SKM-1 (cell line): ENCODE results near the gene PIH1D1.

Source experiments
- DNase-seq: peaks from one replicate; lab custom pipeline; 2025; ENCODE audit not compliant: unreplicated experiment; lab: John Stamatoyannopoulos, UW

PIH1D1 gene

DNA sequence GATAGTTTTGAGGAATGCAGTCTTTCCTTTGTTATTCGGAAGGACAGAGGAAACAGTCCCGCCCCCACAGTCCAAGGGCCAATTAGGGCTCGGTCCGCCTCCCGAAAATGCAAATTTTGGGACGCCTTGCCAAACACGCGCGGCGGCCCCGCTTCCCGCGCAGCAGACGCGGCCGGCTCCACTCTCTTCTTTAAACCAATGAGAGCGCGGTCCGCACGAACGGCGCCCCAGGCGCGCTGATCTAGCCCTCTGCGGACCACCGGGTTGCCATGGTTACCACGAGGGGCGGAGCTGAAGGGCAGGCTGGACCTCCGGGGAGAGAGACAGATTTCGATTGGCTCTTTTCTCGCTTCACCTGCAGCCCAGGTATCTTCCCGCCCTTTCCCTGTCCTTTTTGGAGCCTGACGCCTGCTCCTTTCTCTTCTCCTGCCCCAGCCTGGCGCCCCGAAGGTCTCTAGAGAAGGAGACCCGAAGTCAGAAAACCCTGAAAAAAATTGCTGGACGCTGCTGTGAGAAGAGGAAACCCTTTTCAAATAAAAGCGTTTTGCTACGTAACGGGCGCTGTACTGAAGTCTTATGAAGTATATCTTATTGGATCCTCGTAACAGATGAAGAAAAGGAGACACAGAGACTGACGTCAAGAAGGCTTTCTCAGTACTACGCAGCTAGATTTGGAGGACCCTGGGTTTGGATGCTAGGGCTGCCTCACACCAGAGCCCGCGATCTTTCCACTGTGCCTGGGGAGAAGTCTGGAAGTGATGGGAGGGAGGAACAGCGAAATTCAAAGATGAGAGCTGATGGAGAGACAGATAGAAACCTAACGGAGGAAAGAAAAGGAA is 30.4 kb downstream of the PIH1D1 start:
- DNase-seq: no peak

DNA sequence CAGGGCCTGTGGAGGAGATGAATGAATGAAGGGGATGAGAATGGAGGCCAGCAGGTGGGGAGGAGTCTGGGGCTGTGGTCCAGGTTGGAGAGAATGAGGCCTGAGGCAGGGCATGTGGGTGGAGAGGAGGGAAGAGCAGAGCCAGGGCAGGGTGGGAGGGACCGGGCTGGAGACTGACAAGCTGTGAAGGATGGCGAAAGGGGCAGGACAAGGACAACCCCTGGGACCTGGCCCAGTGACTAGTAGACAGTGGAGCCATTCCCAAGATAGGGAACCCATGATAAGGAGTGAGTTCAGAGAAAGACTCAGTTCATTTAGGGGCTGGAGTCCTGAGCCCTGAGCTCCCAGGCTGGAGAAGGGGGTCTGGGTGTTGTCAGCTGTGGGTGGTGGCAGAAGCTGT is 31.4 kb downstream of the PIH1D1 start:
- DNase-seq: no peak

DNA sequence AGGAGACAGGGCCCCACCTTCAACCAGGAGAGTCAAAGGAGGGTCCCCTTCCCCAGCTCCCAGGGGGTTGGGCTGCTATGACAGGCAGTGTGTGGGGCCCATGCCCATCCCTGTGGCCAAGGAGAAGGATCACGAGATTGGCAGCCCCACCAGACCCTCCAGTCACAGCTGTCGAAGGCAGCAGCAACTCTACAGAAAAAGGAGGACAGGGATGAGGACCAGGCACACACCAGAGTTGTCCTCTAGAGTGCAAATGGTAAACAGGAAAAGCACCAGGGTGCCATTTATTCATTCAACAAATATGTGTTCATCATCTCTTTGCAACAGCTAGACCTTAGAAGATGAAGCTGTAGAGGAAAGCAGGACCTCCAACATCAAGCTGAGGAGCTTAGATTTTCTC is 32.4 kb downstream of the PIH1D1 start:
- DNase-seq: no peak

DNA sequence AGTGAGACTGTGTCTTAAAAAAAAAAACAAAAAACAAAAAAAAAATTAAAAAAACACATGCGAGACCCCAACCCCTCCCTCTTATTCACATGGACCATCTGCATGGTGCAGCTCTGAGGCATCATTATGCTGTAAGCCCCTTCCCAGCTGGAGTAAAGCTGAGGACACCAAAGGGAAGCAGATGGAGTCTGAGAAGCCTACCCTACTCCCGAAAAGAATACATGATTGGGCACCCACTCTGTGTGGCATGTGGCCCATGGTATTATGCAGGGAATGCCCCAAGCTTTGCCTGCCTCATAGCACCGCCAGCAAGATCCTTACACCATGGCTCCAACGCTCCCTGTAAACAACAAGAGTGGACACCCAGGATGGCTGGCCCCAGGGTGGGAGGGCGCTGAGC is 33.1 kb downstream of the PIH1D1 start:
- no peak for DNase-seq

DNA sequence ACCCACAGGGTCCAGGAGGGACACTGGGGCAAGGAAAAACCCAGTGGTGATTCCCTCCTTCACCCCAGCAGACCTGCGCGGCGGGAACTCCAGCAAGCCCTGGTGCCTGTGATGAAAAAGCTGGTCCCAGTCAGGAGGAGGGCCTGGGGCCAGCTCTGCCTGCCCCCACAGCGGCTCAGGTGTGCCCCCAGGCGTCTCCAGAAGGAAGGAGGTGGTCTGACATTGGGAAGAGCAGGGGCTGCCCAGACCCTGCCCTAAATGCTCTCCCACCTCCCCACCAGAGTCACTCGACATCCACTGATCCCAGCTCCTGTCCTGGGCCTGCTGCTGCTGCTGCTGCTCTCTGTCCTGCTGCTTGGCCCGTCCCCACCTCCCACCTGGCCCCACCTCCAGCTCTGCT is 34.5 kb downstream of the PIH1D1 start:
- DNase-seq: no peak

DNA sequence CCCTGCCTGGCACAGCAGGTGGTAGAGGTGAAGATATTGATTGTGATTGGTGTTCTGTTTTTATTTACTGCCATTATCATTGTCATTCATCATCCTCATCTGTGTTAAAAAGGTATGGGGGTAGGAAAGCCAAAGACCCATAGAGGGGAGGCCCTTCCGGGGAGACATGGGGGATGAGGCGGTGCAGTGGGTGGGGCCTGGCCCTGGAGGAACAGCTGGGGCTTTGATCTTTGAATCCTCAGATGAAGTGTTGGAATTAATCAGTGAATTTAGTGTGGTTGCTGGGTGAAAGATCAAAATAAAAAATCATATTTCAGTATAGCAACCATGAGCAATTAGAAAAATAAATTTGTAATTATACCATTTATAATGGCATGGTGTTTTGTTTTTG is 35.8 kb downstream of the PIH1D1 start:
- DNase-seq: no peak

DNA sequence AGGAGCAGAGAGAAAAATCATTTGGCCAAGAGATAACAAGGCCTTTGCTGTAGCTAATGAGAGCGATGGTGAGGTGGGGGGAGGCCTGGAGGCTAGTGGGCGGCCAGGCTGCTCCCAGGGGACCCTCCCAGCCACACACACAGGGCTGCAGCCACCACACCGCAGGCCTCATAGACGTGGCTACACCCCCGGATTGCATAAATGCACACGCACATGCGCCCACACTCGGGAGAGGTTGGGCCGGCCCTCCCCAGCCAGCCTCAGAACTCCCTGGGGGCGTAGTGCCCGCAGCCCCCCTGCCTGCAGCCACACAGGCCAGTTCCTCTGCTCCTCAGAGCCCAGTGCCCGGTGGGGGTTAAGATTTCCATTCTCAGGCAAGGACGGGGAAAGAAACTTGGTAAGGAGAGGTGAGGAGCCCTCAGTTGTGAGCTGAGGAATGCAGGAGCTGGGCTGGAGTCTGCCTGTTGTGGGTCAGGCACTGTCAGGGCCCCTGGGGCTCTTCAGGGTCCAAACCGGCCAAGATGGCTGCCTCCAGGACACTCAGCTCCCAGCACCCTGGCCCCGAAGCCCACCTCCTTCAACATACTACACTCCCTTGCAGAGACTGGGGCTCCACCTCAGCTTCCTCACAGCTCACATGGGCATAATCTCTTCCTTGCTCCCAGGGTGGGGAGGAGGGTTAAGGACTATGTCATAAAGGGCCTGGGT is 36.4 kb downstream of the PIH1D1 start:
- DNase-seq: no peak

DNA sequence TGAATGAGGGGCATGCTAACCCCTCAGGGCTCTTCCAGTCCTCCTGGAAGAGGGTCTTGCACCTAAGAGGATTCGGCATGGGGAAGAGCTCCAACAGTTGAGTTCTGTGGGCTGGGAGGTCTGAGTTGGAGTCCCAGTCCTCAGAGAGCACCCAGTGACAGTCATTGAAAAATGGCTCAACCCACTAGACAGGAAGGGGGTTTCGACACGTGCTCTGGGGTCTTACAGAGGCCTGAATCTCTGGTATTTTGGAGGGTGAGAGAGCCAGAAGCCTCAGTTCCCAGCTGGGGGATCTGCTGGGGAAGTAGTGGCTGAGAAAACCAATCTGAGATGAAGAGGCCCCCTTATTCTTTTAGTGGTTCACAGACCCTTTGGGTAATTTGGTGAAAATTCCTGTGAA is 37.4 kb downstream of the PIH1D1 start:
- no peak for DNase-seq

DNA sequence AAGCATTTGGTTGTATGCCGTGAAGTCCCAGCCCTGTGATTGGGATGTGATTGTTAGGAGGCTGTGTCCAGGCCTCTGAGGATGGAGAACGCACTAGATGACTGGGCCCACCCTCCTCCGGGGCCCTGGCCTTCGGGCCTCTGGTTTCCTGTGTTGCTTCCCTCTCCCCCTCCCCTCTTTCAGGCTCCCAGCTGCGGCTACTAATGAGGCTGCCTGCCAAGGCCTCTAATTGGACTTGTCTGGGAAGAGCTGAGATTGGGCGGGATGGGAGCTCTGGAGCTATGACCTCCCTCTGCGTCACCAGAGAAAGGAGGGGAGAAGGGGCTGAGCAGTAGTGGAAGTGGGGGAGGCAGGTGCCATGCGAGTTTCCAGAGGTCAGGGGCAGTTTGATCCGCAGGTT is 38.3 kb downstream of the PIH1D1 start:
- no peak for DNase-seq

DNA sequence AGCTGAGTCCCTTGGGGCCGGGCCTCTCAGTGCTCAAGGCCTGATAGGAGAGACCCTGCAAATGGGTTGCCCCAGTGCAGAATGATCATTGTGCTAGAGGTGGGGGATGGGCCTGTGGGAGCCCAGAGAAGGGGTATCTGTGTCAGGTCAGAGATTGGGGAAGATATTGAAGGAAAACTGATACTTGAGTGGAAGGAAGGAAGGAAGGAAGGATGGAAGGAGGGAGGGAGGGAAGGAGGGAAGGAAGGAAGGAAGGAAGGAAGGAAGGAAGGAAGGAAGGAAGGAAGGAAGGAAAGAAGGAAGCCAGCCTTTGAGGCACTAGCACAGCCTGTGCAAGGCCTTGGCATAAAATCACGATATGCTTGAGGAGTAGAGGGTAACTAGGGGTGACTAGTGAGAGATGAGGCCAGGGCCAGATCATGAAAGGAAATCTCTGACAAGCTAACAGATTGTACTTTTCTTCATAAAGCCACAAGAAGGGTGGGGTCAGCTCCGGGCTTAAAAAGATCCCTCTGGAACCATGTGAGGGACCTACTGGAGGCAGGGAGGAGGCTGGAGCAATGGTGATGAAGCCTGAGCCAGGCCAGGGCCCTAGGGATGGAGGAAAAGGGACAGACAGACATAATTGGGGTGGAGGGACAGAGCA is 39.8 kb downstream of the PIH1D1 start:
- DNase-seq: no peak

DNA sequence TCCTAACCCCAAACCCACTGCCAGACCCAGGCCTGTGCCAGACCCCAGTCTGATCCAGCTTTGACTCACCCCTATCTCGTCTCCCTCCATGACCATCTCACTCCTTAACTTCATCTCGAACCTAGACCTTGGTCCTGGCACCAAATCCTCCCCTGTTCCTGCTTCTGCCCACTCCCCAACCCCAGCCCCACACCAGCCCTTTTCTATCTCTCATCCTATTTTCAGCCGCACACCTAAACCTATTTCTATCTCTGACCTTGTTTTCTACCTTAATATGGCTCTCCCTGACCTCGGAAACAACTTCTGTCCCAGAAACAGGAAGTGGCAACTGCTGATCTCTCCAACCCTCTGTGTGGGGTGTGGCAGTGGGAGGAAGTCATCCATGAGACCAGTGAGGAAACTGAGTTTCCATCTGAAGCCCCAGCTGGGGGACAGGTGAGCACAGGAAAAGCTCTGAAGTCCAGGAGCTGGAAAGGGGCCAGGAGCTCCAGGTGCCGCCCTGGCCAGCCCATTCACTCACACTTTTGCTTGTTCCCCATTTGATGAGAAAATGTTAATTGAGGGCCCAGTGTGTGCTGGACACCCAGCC is 42.1 kb downstream of the PIH1D1 start:
- peak; percentile 20 for DNase-seq

DNA sequence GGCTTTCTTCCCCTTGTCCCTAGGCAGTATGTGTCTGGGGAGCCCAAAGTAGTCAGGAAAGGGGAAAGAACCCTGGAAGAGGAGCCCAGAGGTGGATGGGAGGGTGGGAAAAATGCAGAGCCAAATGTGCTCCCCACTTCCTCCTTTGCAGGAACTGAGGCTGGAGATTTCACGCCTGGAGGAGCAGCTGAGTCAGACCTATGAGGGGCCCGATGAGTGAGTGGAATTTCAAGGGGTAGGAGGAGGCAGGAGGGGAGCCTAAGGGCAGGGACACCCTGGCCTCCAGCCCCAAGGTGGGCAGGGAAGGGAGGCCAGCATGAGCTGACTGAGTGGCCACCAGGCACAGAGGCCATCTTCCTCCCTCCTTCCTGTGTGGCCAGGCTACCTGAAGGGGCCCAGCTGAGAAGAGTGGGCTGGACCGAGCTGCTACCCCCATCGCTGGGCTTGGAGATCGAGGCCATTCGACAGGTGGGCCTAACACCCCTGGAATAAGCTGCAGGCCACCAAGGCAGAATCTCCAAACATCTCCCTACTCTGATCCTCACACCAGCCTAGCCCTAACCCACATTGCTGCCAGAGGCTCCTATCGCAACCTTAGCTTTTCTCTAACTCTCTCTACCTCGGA is 42.7 kb downstream of the PIH1D1 start:
- no peak for DNase-seq

DNA sequence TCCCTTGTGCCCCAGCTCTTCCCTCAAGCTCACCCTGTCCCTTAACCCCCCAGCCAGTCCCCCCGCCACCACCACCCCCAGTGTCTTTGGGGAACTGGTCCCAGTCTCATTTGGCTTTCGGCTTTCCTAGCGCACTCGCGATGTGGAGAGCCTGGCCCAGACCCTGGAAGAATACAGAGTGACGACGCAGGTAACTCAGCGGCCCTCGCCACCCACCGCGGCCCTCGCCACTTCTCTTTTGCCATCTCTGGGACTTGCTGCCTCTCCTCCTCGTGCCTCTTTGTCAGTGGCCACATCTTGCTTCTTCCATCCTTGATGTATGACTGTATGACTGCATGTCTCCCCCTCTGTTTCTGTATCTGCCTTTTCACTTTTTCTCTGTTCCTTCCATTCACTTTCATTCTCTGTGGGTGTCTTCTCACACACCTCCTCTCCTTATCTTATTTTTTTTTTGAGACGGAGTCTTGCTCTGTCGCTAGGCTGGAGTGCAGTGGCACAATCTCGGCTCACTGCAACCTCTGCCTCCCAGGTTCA is 44.1 kb downstream of the PIH1D1 start:
- no peak for DNase-seq

DNA sequence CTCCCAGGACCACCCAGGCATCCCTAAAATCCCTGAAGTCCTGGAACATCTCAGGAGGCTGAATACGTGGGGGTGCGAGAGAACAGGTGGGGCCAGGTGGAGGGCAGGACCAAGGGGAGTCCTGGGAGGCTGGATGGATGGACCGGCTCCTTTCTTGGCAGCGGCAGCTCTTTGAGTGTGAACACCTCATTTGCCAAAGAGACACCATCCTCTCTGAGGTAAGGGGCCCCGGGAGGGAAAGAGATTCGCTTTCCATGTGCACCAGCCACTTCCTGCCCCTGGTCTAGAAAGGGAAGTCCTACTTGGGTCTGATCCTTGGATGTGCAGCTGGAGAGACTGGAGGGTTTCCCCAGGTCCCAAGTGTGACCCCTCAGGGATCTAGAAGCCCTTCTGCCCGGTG is 44.5 kb downstream of the PIH1D1 start:
- DNase-seq: no peak

DNA sequence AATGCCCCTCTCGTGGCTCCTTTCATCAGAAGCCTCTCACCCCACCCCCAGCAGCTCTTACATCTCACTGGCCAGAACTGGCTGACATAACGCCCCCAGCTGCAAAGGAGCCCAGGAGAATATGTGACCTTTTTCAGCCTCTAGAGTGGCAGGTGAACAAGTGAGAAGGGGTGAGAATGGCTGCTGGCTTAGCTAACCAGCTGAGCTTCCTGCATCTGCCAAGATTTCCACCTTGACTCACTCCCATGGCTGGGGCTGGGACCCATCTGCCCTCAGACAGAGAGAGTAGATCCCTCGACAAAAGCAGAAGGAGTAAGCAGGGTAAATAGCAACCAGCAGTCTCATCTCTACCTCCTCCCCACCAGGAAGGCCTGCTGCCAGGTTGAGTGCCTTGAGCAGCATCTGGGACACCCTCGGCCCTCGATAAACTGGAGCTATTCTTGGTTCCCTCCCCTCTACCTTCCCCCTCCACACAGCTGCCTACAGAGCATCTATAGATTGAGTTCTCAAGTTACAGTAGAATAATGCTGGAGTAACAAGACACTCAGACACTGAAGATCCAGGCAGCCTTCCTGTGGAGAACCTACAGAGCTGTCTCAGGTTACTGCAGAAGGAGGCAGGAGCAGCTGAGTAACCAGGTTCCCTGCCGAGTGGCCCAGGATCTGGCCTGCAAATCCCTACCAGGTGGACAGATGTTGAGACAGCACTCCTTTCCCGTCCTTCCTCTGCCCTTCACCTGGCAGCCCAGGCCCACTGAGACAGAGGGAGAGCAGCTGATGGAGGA is 48.0 kb downstream of the PIH1D1 start:
- no peak for DNase-seq

DNA sequence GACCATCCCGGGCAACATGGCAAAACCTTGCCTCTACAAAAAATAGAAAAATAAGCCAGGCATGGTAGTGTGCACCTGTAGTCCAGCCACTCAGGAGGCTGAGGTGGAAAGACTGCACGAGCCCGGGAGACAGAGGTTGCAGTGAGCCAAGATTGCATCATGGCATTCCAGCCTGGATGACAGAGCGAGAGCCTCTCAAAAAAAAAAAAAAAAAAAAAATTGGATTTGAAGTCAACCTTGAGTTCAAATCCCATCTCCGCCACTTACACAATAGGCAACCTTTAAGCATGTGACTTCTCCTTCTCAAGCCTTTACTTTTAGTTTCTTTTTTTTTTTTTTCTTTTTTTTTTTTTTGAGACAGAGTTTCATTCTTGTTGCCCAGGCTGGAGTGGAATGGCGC is 51.6 kb downstream of the PIH1D1 start:
- DNase-seq: no peak

DNA sequence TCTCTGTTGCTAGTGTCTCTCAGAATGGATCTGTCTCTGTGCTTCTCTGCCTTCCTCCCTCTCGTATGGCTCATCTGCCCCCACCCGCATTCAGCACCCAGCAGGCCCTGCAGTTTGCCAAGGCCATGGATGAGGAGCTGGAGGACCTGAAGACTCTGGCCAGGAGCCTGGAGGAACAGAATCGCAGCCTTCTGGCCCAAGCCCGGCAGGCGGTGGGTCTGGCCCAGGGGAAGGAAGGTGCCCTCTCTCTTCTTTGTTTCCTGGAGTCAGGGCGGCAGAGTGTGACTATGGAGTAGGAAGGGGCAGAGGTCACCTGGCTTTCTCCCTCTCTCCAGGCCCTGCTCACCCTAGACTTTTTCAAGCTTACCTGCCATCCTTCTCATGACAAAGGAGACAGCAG is 52.7 kb downstream of the PIH1D1 start:
- DNase-seq: no peak

DNA sequence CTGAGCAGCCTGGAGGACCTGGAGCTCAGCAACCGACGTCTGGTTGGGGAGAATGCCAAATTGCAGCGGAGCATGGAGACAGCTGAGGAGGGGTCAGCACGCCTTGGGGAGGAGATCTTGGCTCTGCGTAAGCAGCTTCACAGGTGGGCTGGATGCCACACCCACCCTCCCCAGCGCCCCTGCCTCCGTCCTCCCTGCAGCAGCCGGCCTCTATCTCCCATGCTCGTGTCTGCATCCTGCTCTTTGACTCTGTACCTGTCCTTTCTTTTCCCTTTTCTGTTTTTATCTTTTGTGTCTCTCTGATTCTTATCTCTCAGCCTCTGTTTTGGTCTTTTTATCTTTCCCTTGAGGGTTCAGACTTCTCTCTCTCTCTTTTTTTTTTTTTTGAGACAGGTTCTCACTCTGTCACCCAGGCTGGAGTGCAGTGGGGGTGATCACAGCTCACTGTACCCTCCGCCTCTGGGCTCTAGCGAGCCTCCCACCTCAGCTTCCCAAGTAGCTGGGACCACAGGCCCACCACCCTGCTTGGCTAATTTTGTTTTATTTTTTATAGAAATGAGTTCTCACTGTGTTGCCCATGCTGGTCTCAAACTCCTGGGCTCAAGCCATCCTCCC is 53.5 kb downstream of the PIH1D1 start:
- no peak for DNase-seq

DNA sequence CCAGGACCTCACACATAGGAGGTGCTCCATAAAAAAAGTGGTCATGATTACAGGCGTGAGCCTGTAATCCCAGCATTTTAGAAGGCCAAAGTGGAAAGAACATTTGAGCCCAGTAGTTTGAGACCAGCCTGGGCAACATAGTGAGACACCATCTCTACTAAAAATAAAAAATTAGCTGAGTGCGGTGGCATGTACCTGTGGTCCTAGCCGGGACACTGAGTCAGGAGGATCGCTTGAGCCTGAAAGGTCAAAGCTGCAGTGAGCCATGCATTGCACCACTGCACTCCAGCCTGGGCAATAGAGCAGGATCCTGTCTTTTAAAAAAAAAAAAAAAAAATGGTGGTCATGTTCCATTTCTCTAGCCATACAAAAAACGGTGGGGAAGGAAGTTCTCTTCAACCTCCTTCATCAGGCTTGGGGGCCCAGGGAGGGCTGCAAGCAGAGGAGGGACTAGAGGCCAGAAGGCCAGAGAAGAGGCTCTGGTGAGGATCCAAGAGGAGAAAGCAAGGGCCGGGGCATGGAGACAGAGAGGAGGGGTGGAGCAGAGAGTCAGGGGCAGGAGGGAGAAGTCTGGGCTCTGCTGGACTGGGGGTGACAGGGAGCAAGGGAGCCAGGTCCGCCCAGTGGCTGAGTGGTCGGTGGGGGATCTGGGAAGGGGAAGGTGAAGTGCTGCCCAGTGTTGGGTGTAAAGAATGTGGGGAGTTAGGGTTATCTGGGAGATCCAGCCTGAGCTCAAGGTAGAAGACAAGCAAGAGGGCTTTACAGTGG is 54.7 kb downstream of the PIH1D1 start:
- no peak for DNase-seq
